ENCODE data around the gene HSD17B10.

The HSD17B10 gene

DNA sequence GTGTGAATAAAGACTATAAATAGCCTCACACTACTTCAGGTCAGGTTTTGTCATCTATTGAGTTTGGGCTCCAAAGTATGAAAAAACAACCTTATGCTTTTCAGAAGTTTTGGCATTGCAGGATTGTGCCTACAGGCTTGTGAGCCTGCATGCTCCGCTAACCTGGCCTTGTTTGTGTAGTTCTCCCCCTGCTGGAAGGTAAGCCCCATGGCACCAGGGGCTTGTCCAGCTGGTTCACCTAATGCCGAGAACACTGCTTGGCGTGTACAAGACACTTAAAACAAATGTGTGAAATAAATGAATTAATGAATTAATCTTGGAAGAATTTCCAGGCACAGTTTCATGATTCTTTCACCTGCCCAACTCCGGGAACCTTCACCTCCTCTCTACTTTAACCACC lies 1.8 kb upstream of the HSD17B10 start:
- no peak overlapping the region for H3K4me2 ChIP-seq (ENCODE audit: low read depth, low read length, poor library complexity, severe bottlenecking)
- H4K20me1 ChIP-seq (ENCODE audit: insufficient read depth, low read length, poor library complexity, severe bottlenecking), result no peaks in the 10 kb centered on the region
- H3K4me3 ChIP-seq (ENCODE audit: low read length, poor library complexity, severe bottlenecking), result no peak overlapping the region
- no peaks in the 10 kb centered on the region for H3K9me3 ChIP-seq (ENCODE audit: insufficient read depth, low read depth, low read length)
- peaks cover 11% of the 10 kb centered on the region for H3K79me2 ChIP-seq (ENCODE audit: insufficient read depth, low read length)
- H2AFZ ChIP-seq (ENCODE audit: low read length), result no peak overlapping the region
- no peaks in the 10 kb centered on the region for H3K36me3 ChIP-seq (ENCODE audit: insufficient read depth, low read length)
- no peak overlapping the region for H3K9ac ChIP-seq (ENCODE audit: low read depth, low read length, poor library complexity, severe bottlenecking)
- H3K4me1 ChIP-seq (ENCODE audit: insufficient read depth, low read length, poor library complexity, severe bottlenecking), result peaks cover 4% of the 10 kb centered on the region
- no peaks in the 10 kb centered on the region for H3K27me3 ChIP-seq (ENCODE audit: insufficient read depth, low read length, poor library complexity, severe bottlenecking)
- TF ChIP-seq EZH2phosphoT487 (IDR thresholded peaks at IDR 0.05; ENCODE audit: borderline replicate concordance) (no peak), CTCF (conservative IDR thresholded peaks at IDR 0.05; ENCODE audit: low read length) (peak; percentile 68)
- H3K9me2 ChIP-seq (replicated peaks; ENCODE audit: low read depth, low read length), result no peaks in the 10 kb centered on the region
- no peaks in the 10 kb centered on the region for H3F3A ChIP-seq (ENCODE audit: low read depth)

DNA sequence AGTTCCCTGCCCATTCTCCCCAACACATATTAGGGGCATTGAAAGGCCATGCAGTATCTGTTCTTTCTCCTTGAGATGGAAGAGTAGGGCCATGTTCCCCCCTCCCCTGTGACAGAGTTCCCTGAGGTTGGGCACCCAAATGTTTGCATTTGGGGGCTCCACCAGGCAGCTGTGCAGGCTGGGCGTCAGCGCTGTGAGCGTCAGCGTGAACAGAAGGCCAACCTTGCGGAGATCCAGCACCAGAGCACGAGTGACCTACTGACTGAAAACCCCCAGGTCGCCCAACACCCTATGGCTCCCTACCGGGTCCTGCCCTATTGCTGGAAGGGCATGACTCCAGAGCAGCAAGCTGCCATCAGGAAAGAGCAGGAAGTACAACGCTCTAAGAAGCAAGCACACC lies 3.9 kb downstream of the HSD17B10 start:
- TF ChIP-seq EZH2phosphoT487 (IDR thresholded peaks at IDR 0.05; ENCODE audit: borderline replicate concordance) (no peak), CTCF (conservative IDR thresholded peaks at IDR 0.05; ENCODE audit: low read length) (no peak)
- H4K20me1 ChIP-seq (ENCODE audit: insufficient read depth, low read length, poor library complexity, severe bottlenecking), result no peaks in the 10 kb centered on the region
- no peaks in the 10 kb centered on the region for H3K9me2 ChIP-seq (replicated peaks; ENCODE audit: low read depth, low read length)
- no peaks in the 10 kb centered on the region for H3K36me3 ChIP-seq (ENCODE audit: insufficient read depth, low read length)
- no peaks in the 10 kb centered on the region for H3F3A ChIP-seq (ENCODE audit: low read depth)
- H3K79me2 ChIP-seq (ENCODE audit: insufficient read depth, low read length), result peaks cover 11% of the 10 kb centered on the region
- H3K4me1 ChIP-seq (ENCODE audit: insufficient read depth, low read length, poor library complexity, severe bottlenecking), result peaks cover 4% of the 10 kb centered on the region
- no peak overlapping the region for H2AFZ ChIP-seq (ENCODE audit: low read length)
- H3K4me3 ChIP-seq (ENCODE audit: low read length, poor library complexity, severe bottlenecking), result no peak overlapping the region
- no peaks in the 10 kb centered on the region for H3K27me3 ChIP-seq (ENCODE audit: insufficient read depth, low read length, poor library complexity, severe bottlenecking)
- no peak overlapping the region for H3K9ac ChIP-seq (ENCODE audit: low read depth, low read length, poor library complexity, severe bottlenecking)
- H3K4me2 ChIP-seq (ENCODE audit: low read depth, low read length, poor library complexity, severe bottlenecking), result no peak overlapping the region
- no peaks in the 10 kb centered on the region for H3K9me3 ChIP-seq (ENCODE audit: insufficient read depth, low read depth, low read length)

DNA sequence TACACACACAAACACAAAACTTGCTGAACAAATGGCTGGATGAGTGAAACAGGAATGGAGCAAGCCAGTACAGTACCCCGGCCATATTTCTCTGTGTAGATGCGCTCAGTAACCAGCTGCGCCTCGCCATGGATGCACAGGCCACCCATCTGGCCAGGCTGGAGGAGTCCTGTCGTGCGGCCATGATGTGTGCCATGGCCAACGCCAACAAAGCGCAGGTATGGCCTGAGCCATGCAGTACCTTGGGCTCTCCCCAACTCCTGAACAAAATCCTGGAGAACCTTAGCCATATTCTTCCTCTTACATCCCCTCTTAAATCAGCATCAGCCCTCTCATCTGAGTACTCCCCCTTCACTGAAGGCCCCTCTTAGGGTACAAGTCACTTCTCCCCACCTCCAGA lies 4.4 kb downstream of the HSD17B10 start:
- Histone ChIP-seq H3K4me2 (ENCODE audit: low read depth, low read length, poor library complexity, severe bottlenecking) (no peak overlapping the region), H3F3A (ENCODE audit: low read depth) (no peaks in the 10 kb centered on the region), H3K9ac (ENCODE audit: low read depth, low read length, poor library complexity, severe bottlenecking) (no peak overlapping the region), H3K4me3 (ENCODE audit: low read length, poor library complexity, severe bottlenecking) (no peak overlapping the region), H3K4me1 (ENCODE audit: insufficient read depth, low read length, poor library complexity, severe bottlenecking) (peaks cover 4% of the 10 kb centered on the region), H3K36me3 (ENCODE audit: insufficient read depth, low read length) (no peaks in the 10 kb centered on the region), H3K9me3 (ENCODE audit: insufficient read depth, low read depth, low read length) (no peaks in the 10 kb centered on the region), H2AFZ (ENCODE audit: low read length) (no peak overlapping the region), H3K27me3 (ENCODE audit: insufficient read depth, low read length, poor library complexity, severe bottlenecking) (no peaks in the 10 kb centered on the region), H3K9me2 (replicated peaks; ENCODE audit: low read depth, low read length) (no peaks in the 10 kb centered on the region), H3K79me2 (ENCODE audit: insufficient read depth, low read length) (peaks cover 11% of the 10 kb centered on the region), H4K20me1 (ENCODE audit: insufficient read depth, low read length, poor library complexity, severe bottlenecking) (no peaks in the 10 kb centered on the region)
- no peak for TF ChIP-seq EZH2phosphoT487 (IDR thresholded peaks at IDR 0.05; ENCODE audit: borderline replicate concordance)
- TF ChIP-seq CTCF (conservative IDR thresholded peaks at IDR 0.05; ENCODE audit: low read length), result no peak
